GM23338 (cell line): ENCODE results near the gene TAF7. TPM values are rescaled to one million over a fixed set of nuclear protein-coding genes. Genes with fewer than 3 reads are reported as not detected.

ENCODE experiments used
- ATAC-seq: fragments of 200-7000 bp; cut with Tn5 transposase; 3 replicates; pipeline ENCODE4 v1.9.1; 2020
- DNase-seq: peaks from one replicate; pipeline ENCODE4 v3.0.0-alpha.2; 2015; ENCODE audit warnings: low spot score
- H2AFZ ChIP-seq: fragments of 200-600 bp; sonication (generic); 2 replicates; pipeline ENCODE4 v1.8.0; 2016; ENCODE audit warnings: antibody characterized with exemption, mild to moderate bottlenecking, moderate library complexity
- H3F3A ChIP-seq: fragments of 200-600 bp; sonication (generic); replicated peaks from 2 replicates; pipeline ENCODE4 v1.8.0; 2017; ENCODE audit warnings: antibody characterized with exemption, mixed run types, low read depth
- H3K27ac ChIP-seq: fragments of 200-600 bp; sonication (generic); 2 replicates; pipeline ENCODE4 v1.6.1; 2016; ENCODE audit warnings: low read depth
- H3K27me3 ChIP-seq: fragments of 200-600 bp; sonication (generic); 2 replicates; pipeline ENCODE4 v1.8.0; 2016; ENCODE audit warnings: mild to moderate bottlenecking, mixed run types, moderate library complexity; ENCODE audit not compliant: insufficient read depth
- H3K36me3 ChIP-seq: fragments of 200-600 bp; sonication (generic); 2 replicates; pipeline ENCODE4 v1.8.0; 2016; ENCODE audit warnings: mild to moderate bottlenecking; ENCODE audit not compliant: insufficient read depth
- H3K4me1 ChIP-seq: fragments of 200-600 bp; sonication (generic); 2 replicates; pipeline ENCODE4 v1.8.0; 2016; ENCODE audit warnings: mild to moderate bottlenecking, moderate library complexity; ENCODE audit not compliant: insufficient read depth
- H3K4me2 ChIP-seq: fragments of 200-600 bp; sonication (generic); 2 replicates; pipeline ENCODE4 v1.7.1; 2017; ENCODE audit warnings: mixed run types
- H3K4me3 ChIP-seq: fragments of 200-600 bp; sonication (generic); 2 replicates; pipeline ENCODE4 v1.6.1; 2016; ENCODE audit warnings: mixed run types
- H3K79me2 ChIP-seq: fragments of 200-600 bp; sonication (generic); replicated peaks from 2 replicates; pipeline ENCODE4 v1.8.0; 2017; ENCODE audit warnings: mild to moderate bottlenecking; ENCODE audit not compliant: insufficient read depth
- H3K9me2 ChIP-seq: fragments of 200-600 bp; sonication (generic); 2 replicates; pipeline ENCODE4 v1.8.0; 2017; ENCODE audit not compliant: insufficient read depth
- H4K20me1 ChIP-seq: fragments of 200-600 bp; sonication (generic); replicated peaks from 2 replicates; pipeline ENCODE4 v1.8.0; 2017; ENCODE audit warnings: mild to moderate bottlenecking; ENCODE audit not compliant: insufficient read depth
- H3K27ac Mint-ChIP-seq: 2 replicates; pipeline ENCODE4 v1.8.0; 2020; ENCODE audit warnings: inconsistent platforms, mild to moderate bottlenecking, moderate library complexity, mixed read lengths
- H3K27me3 Mint-ChIP-seq: 3 replicates; pipeline ENCODE4 v1.8.0; 2022; ENCODE audit warnings: low read depth, mild to moderate bottlenecking, moderate library complexity, mixed read lengths, inconsistent platforms; ENCODE audit not compliant: insufficient read depth, poor library complexity
- H3K36me3 Mint-ChIP-seq: 3 replicates; pipeline ENCODE4 v1.8.0; 2021; ENCODE audit warnings: low read depth, mild to moderate bottlenecking, inconsistent platforms, moderate library complexity, mixed read lengths
- H3K4me1 Mint-ChIP-seq: 3 replicates; pipeline ENCODE4 v1.8.0; 2020; ENCODE audit warnings: mild to moderate bottlenecking, inconsistent platforms, mixed read lengths
- H3K4me3 Mint-ChIP-seq: 3 replicates; pipeline ENCODE4 v1.8.0; 2021; ENCODE audit warnings: moderate library complexity, mild to moderate bottlenecking, inconsistent platforms, mixed read lengths
- H3K9me3 Mint-ChIP-seq: 3 replicates; pipeline ENCODE4 v1.8.0; 2020; ENCODE audit warnings: moderate library complexity, mild to moderate bottlenecking, inconsistent platforms, mixed read lengths
- CTCF ChIP-seq, 2 experiments: fragments of 200-600 bp in 1 of 2; sonication (generic) in 1 of 2; conservative IDR thresholded peaks; 2 replicates each; pipeline versions ENCODE4 v1.5.1 to v1.6.1; 2016 to 2017; ENCODE audit warnings: antibody characterized with exemption in 2 of 2, low read depth in 2 of 2, mild to moderate bottlenecking in 2 of 2, moderate library complexity in 1 of 2
- EZH2 ChIP-seq: fragments of 200-600 bp; sonication (generic); IDR thresholded peaks from one replicate; pipeline ENCODE4 v1.8.0; 2017; ENCODE audit warnings: antibody characterized with exemption, mild to moderate bottlenecking, low read depth; ENCODE audit not compliant: unreplicated experiment
- EZH2phosphoT487 ChIP-seq: fragments of 200-600 bp; sonication (generic); IDR thresholded peaks from one replicate; pipeline ENCODE4 v1.8.1; 2018; ENCODE audit warnings: antibody characterized with exemption; ENCODE audit not compliant: unreplicated experiment
- JUNB ChIP-seq: IDR thresholded peaks from one replicate; pipeline ENCODE4 v1.6.1; 2016; ENCODE audit warnings: antibody characterized with exemption; ENCODE audit not compliant: unreplicated experiment
- NANOG ChIP-seq: IDR thresholded peaks from 2 replicates; pipeline ENCODE4 v1.6.1; 2016; ENCODE audit warnings: antibody characterized with exemption, borderline replicate concordance
- STAT1 ChIP-seq: IDR thresholded peaks from one replicate; pipeline ENCODE4 v1.6.1; 2016; ENCODE audit warnings: antibody characterized with exemption; ENCODE audit not compliant: unreplicated experiment
- polyA plus RNA-seq: library from polyadenylated mRNA; unstranded; fragments of >200 nt; fragmentation: Nextera tagmentation; extraction: Ambion mirVana; gene quantifications from 2 replicates; pipeline ENCODE4 v1.2.1, GENCODE V29; 2016
- total RNA-seq: library from RNA; depleted of rRNA; stranded (reverse); fragments of >200 nt; shearing (Covaris generic); gene quantifications from 2 replicates; pipeline ENCODE4 v1.2.3, GENCODE V29; 2014

TAF7 gene
- total and polyA plus RNA-seq, 2 experiments from 2014 or later = 92.0 to 217 TPM

- H3K79me2 ChIP-seq = no peaks in the 10 kb centered on the region
- ATAC-seq (no peak), DNase-seq (no peak)
- no peaks in the 10 kb centered on the region for H3K9me2 ChIP-seq
- no peak within 1 kb of the TSS for H3K27ac Mint-ChIP-seq
- peaks cover 64% of the 10 kb centered on the region for H3K36me3 Mint-ChIP-seq
- H3K27ac ChIP-seq = no peak within 1 kb of the TSS
- peaks cover 14% of the 10 kb centered on the region for H3K4me1 Mint-ChIP-seq
- H3K4me2 ChIP-seq = peak within 1 kb of the TSS; percentile 42
- H3K27me3 ChIP-seq = no peaks in the 10 kb centered on the region
- no peak within 1 kb of the TSS for H2AFZ ChIP-seq
- H4K20me1 ChIP-seq = no peaks in the 10 kb centered on the region
- H3K4me3 ChIP-seq = peak within 1 kb of the TSS; percentile 15
- H3K4me1 ChIP-seq = peaks cover 17% of the 10 kb centered on the region; the same call in 1 of the 2 replicates
- peaks cover 71% of the 10 kb centered on the region for H3K9me3 Mint-ChIP-seq
- no peak within 1 kb of the TSS for H3K4me3 Mint-ChIP-seq
- no peak for TF ChIP-seq EZH2
- no peak for TF ChIP-seq STAT1
- TF ChIP-seq CTCF (conservative IDR thresholded peaks at IDR 0.05; ENCODE audit: low read depth in 2 of 2) = peak in 1 of 2 experiments; percentile 37; a peak in 2 of 4 replicates
- 0 out of 2 replicates have a peak, but pooled peaks cover 3% of the 10 kb centered on the region for H3F3A ChIP-seq
- peaks cover 14% of the 10 kb centered on the region for H3K27me3 Mint-ChIP-seq
- H3K36me3 ChIP-seq = peaks cover 4% of the 10 kb centered on the region; the same call in 1 of the 2 replicates
Observed at GRCh38 chr5:141363952-141364660, 43.5 kb upstream of the TAF7 start, which contains the start of gene PCDHGA5. Gene PCDHGA5, plus strand, starts transcription at chr5:141364162. Its CDS starts 169 bp downstream, at chr5:141364331.

DNA sequence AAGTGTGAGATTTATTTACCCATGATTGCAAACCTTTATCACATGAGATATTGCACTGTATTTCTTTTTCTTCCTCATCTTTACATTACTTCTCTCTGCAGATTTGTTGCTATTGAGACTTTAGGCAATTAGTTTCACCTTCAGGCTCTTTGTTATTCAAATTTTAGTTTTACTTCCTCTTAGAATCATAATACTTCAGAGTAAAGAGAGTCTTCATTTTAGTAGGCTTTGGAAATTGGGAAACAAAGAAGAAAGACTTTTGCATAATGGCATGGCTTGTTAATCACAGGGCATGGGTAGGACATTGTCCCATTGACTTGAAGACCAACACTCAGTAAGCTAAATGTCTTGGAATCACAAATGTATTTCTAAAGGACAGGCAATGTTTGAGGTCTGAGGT lies 42.1 kb upstream of the TAF7 start:
- Histone ChIP-seq H4K20me1 (no peaks in the 10 kb centered on the region), H3K4me1 (peaks cover 17% of the 10 kb centered on the region; the same call in 1 of the 2 replicates), H3K27me3 (no peaks in the 10 kb centered on the region), H3K27ac (no peak overlapping the region), H3K9me2 (no peaks in the 10 kb centered on the region), H3K4me3 (peak overlapping the region; percentile 15), H3K36me3 (peaks cover 4% of the 10 kb centered on the region; the same call in 1 of the 2 replicates), H3F3A (0 out of 2 replicates have a peak, but pooled peaks cover 3% of the 10 kb centered on the region), H2AFZ (no peak overlapping the region), H3K4me2 (peak overlapping the region; percentile 42), H3K79me2 (no peaks in the 10 kb centered on the region)
- no peak for DNase-seq
- peak; percentile 52; the same call in 1 of the 2 replicates for TF ChIP-seq NANOG
- no peak for TF ChIP-seq EZH2phosphoT487
- TF ChIP-seq JUNB = no peak
- no peak for TF ChIP-seq CTCF (conservative IDR thresholded peaks at IDR 0.05; ENCODE audit: low read depth in 2 of 2)
- peaks cover 71% of the 10 kb centered on the region for H3K9me3 Mint-ChIP-seq
- H3K36me3 Mint-ChIP-seq = peaks cover 64% of the 10 kb centered on the region
- ATAC-seq = no peak
- peaks cover 14% of the 10 kb centered on the region for H3K27me3 Mint-ChIP-seq
- H3K4me3 Mint-ChIP-seq = no peak overlapping the region; the same call in 2 of the 3 replicates
- H3K27ac Mint-ChIP-seq = peak overlapping the region; percentile 5; the same call in 1 of the 2 replicates
- peaks cover 14% of the 10 kb centered on the region for H3K4me1 Mint-ChIP-seq
